Measurements from ENCODE around the gene TUBGCP3.
"Not testable (repeated sequence)": the region's sequence is repeated elsewhere in the genome, so short reads cannot be mapped to it uniquely, and the experiment has no call there.

TUBGCP3 gene

DNA sequence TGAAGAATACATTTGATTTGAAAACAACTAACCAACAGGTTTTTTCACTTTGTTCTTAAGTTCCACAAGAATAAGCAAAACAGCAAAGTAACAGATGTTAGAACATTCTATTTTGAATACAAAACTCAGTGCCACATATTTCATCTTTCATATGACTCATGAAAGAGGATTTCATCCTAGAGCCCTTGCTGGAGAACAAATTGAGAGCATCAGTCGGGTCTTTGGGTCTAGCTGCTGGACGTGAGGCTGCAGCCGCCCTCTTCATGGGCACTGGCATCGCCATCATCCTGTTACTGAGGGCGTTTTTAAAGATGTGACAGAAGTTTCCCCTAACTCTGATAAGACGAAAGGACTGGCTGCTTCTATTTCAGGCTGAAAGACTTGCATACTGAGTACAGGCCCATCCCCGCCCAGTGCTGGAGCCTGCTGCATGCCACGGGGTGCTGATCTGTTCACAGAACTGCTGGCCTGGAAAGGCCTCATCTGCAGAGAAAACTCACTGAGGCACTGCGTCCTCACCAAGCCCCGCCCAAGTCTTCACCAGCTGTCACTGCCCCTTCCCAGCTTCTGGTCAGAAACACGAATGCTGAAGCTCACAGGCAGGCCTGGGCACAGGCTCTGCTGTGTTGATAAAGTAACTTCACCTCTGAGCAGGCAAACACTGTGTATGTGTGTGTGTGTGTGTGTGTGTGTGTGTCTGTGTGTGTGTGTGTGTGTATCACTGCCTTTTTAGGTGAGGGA, 101.4 kb downstream of the TUBGCP3 start:
- no peak for DNase-seq (ENCODE audit: low read depth in 3 of 3, low spot score in 1 of 3)

DNA sequence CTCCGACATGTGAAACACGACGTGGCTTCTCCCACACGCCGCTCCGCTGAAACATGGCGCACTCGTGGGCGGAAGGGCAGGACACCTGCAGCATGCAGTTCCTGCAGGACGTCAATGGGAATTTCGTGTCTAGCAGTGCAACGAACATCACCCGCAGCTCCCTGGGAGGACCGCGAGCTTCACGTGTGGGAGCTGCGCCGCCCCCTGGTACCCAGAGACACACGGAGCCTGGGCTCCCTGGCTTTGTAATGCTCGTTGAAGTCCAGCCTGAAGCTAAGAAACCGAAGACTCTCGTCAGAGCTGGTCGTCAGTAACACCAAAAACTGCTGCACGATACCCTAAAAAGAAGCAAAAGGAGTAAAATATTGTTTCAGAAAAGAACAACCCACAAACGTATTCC, 102.1 kb downstream of the TUBGCP3 start:
- not testable (repeated sequence) for DNase-seq (ENCODE audit: low read depth in 3 of 3, low spot score in 1 of 3)

DNA sequence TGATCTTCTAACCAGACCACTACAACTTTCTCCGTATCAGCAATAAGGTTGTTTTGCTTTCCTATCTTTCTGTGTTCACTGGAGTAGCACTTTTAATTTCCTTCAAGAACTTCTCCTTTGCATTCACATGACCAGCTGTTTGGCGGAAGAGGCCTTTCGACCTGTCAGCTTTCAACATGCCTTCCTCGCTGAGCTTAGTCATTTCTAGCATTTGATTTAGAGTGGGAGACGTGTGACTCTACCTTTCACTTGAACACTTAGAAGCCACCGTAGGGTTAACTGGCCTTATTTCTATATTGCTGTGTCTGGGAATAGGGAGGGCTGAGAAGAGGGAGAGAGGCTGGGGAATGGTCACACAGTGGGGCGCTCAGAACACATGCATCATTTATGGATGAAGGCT, 104.7 kb downstream of the TUBGCP3 start:
- DNase-seq (ENCODE audit: low read depth in 3 of 3, low spot score in 1 of 3): no peak

DNA sequence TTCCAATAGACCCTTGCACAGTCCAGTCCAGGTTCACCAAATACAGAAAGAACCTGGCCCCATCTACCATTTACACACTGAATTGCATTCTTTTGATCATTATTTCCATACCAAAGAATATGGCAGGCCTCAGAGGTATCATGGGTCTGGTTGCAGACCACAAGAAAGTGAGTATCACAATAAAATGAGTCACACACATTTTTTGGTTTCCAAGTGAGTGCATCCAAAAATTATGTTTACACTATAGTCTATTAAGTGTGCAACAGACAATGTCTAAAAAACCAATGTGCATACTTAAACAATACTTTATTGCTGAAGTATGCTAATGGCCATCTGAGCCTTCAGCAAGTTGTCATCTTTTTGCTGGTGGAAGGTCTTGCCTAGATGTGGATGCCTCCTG, 106.5 kb downstream of the TUBGCP3 start:
- DNase-seq (ENCODE audit: low read depth in 3 of 3, low spot score in 1 of 3): no peak

DNA sequence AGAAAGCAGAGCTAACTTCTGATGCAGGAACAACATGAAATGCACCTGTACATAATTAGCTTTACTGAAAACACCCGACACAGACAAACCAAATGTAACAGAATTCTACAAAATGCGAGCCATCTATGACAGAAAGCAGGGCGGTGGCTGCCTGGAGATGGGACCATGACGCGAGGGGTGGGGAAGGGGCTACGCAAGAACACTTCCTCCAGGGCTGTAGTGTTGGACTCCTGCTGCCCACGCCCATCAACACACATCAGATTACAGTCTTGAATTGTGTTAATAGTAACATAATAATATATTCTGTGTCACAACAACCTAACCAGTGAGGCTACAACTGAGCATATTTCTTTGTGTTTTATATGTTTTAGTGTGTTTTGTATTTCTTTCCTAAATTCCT, 108.6 kb downstream of the TUBGCP3 start:
- DNase-seq (ENCODE audit: low read depth in 3 of 3, low spot score in 1 of 3): no peak

DNA sequence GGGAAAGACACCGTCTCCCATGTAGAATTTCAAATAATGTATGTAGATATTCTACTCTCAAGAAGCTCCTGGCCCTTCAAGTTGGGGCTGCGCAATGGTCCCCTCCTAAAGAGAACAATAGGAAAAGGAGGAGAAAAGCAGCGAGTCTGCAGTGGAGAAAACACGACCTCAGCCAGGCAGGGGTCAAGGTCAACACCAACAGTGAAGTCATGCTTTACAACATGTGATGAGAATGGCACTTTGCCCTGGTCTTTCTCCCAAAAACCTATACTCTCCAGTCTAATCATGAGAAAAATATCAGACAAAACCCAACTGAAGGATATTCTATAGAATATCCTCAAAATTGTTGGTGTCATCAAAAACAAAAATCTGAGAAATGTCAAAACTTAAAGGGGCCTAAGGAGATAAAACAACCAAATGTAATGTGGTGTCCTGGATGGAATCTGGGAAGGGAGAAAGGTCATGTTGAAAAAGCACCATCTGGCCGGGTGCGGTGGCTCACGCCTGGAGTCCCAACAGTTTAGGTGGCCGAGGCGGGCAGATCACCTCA, 110.8 kb downstream of the TUBGCP3 start:
- DNase-seq (ENCODE audit: low read depth in 3 of 3, low spot score in 1 of 3): no peak

DNA sequence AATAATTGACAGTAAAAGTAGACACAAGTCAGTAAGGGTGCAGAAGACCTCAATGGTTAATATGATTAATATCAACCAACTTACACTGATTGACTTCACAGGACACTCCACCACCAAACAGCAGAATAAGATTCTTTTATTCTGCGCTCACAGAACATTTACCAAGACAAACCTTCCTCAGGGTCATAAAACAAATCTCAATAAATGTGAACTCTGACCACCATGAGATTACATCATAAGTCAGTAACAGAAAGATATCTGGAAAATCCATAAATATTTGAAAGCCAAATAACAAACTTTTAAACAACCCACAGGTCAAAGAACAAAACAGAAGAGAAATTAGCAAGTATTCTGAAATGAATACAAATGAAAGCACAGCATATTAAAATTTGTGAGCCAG, 112.1 kb downstream of the TUBGCP3 start:
- DNase-seq (ENCODE audit: low read depth in 3 of 3, low spot score in 1 of 3): no peak

DNA sequence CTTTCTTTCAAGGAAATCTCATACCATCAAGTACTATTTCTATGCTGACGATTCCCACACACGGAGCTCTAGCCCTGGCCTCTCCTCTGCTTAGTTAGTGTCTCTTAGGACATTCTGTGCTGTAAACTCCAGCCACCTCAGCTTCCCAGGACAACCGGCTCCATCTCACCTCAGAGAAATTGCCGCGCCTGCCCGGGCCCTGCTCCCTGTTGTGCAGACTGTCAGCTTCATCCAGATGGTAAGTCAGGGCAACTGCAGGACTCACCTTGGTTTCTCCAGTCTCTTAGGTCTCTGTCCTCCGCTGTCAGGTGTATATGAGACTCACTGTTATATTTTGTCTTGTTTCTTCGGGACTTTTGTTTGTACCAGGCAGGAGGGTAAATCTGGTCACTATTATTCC, 113.1 kb downstream of the TUBGCP3 start:
- DNase-seq (ENCODE audit: low read depth in 3 of 3, low spot score in 1 of 3): no peak

DNA sequence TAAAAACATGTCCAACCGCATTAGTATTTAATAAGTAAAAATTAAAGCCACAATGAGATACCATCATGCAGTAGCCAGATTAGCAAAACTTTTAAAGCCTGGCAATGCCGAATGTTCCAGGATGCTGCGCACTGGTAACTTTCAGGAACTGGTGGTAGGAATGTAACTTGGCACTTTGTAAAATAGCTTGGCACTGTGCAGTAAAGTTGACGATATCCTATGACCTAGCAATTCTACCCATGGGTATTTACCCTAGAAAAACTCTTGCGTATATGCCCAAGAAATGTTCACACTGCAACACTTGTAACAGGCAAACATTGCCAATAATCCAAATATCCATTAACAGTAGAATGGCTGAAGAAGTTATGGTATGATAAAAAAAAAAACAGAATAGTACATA, 114.1 kb downstream of the TUBGCP3 start:
- DNase-seq (ENCODE audit: low read depth in 3 of 3, low spot score in 1 of 3): no peak

DNA sequence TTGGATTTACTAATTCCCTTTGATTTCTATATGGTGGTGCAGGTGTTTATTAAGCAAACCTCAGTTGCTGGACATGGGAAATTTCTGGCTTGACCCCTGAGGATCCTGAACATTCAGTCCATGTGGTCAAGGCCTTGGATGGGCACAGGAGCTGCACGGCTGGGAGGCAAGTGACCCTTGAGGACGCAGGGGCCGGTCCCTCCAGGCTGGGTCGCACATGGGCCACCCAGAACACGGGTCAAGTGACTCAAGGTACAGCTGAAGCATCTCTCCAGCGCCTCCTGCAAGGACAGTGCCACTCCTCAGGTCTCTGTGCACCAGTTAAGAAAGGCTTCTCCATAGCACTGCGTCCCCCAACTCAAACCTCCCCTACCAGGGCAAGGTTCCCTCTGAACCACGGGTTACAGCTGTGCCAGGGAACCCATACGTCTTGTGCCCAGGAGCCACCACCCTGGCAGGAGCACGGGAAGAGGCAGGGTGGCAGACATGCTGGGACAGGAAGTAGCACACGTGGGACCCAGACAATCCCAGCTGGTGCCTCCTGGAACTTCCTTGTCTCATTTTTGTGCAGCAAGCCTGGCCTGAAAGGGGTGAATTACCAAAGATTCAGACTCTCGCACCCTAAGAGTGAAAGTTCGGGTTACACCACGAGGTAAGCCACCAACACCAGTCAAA, 118.7 kb downstream of the TUBGCP3 start:
- DNase-seq (ENCODE audit: low read depth in 3 of 3, low spot score in 1 of 3): no peak

DNA sequence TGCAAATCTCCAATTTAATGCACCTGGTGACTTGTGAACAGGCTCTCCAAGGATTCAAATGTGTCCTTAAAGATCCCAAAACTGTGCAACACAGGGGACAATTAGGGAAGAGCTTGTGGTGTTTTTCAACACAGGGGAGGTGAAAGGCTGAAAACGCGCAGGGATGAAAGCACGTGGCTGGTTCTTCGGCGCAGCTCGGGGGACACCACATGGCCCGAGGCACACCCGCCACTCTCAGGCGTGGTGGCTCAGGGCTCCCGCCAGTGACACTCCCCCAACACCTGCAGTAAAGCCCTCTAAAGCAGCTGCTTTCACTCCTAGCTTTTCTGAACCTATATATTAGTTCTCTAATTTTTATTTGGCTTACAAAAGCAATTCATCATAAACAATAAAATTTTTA, 119.9 kb downstream of the TUBGCP3 start:
- DNase-seq (ENCODE audit: low read depth in 3 of 3, low spot score in 1 of 3): no peak

DNA sequence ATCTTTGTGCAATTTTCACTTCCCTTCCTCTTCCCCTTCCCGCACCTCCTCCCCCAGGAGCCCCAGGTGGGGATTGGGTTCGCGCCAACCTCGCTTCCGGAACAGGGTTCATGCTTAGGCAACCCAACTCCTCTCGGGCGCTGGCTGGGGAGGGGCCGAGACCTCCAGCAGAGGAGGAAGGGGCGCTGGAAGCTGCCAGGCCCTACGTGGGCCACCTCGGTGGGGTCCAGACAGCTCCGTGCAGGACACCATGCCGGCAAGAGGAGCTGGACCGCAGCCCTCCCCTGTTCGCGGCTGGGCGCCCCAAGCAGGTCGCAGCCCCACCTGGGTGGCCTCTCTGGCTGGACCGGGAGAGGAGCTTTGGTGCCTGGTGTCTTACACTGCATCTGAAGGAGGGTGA, 120.7 kb downstream of the TUBGCP3 start:
- no peak for DNase-seq (ENCODE audit: low read depth in 3 of 3, low spot score in 1 of 3)

DNA sequence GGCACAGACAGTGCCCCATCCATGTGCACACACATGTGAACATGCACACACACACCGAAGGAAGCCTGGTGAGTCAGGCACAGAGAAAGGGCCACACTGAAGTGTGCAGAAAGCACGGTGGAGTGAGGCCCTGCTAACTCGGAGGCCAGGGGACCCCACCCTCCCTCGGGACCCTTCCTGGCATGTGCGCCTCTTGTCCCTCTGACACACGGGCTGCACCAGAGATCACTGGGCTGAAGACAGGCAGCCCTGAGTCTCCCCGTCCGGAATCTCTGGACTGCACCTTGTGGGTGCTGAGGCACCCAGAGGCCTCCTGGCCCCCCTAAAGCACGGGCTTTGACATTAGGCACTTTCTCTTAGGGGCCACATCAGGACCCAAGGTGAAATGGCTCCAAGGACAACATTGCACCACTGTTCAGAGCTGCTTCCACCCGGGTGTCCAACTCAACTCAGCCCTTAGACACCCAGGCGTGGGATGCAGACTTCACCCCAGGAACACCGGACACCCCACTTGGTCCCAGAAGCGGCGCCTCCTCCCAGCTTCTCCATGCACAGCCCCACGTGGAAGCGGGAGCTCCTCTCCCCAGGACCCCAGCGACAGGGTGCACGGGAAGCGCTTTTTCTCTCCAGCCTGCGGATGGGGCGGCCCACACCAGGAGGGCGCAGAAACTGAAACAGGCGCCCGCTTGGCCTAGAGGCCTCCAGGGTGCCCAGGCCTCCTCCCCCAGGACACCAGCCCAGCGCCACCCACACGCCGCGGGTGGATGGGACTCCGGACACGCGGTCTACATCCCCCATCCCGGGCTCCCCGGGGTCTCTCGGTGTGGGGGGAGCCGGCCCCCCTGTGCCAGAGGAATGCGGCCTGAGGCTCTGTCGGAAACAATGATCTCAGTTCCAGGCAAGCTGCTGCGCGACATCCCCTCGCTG, 121.6 kb downstream of the TUBGCP3 start:
- no peak for DNase-seq (ENCODE audit: low read depth in 3 of 3, low spot score in 1 of 3)

DNA sequence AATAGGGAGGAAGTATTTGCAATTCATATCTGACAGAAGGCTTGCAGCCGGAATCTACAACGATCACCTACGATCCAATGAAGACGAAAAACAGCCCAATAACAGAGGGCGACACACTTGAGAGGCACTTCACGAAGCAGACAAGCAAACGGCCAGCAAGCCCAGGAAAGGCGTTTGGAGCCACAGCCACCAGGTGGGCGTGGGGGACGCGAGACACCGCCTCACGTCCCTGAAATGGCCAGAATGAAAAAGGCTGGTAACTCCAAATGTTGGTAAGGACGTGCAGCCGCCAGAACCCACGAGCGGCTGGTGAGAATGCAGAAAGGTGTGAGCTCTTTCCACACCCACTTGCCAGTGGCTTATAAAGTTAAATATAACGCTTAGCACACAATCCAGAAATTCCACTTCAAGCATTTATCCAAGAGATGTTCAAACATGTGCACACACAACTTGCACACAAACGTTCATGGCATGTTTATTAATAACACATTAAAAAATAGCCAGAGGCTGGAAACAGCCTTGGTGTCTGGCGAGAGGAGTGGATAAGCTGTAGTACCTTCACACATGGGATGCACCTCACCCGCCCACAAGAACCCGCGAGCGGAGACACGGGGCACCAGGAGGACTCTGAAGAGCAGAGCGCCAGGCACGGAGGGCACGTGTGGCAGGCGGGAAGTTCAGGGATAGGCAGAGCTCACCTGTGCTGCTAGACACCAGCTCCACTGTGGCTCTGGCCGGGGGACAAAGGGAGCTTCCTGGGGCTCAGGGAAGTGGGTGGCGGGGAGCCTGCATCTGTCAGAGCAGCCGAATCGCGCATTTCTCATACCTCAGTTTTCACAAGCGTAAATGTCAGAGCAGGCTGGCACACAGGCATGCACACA, 122.5 kb downstream of the TUBGCP3 start:
- no peak for DNase-seq (ENCODE audit: low read depth in 3 of 3, low spot score in 1 of 3)

DNA sequence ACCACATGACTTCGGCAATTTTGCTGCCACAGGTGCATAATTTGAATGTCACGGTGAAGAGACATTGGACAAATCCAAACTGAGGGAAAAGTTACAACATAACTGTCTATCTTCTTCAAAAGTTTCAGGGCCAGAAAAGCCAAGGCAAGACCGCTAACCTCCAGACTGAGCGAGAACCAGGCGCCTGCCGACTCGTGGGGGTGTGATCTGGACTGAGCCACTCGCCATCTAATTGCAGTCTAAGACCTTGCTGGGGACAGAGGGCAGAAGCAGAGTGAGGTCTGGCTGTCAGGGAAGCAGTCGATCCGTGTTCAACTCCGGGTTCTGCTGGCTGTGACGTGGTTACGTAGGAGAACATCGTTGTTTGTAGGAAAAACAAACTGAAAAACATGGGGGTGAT, 123.2 kb downstream of the TUBGCP3 start:
- no peak for DNase-seq (ENCODE audit: low read depth in 3 of 3, low spot score in 1 of 3)

DNA sequence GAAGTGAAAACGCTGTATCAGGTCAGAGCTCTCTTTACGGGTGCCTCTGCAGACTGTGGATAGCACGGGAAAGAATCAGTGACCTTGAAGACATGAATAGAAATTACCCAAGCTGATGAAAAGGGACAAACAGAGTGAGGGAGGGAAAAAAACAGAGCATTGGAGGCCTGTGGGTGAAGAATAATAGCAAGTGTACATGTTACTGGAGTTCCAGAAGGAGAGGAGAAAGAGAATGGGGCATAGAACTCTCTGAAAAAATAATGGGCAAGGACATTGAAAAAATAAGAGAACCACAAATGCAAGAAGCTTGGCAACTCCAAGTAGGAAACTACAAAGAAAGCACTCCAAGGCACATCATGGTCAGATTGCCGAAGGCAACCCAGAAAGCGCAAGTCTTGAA, 125.5 kb downstream of the TUBGCP3 start:
- no peak for DNase-seq (ENCODE audit: low read depth in 3 of 3, low spot score in 1 of 3)

DNA sequence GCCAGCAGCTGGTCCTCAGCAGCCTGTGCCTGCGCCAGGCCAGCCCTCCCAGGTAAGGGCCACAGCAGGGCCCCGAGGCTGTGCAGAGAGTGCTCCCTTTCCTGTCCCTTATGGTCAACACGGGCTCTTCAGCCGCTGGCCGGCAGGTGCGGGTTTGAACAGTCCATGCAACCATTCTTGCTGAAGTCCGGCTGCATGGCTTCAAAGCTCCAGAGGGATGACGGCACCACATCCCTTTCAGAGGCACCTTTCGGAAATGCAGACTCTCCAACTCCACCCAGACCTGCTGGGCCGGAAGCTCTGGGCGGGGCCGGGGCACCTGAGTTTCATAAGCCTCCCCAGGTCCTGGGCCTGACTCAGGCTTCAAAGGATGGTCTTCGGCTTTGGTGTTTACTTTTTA, 130.5 kb downstream of the TUBGCP3 start:
- no peak for DNase-seq (ENCODE audit: low read depth in 3 of 3, low spot score in 1 of 3)

DNA sequence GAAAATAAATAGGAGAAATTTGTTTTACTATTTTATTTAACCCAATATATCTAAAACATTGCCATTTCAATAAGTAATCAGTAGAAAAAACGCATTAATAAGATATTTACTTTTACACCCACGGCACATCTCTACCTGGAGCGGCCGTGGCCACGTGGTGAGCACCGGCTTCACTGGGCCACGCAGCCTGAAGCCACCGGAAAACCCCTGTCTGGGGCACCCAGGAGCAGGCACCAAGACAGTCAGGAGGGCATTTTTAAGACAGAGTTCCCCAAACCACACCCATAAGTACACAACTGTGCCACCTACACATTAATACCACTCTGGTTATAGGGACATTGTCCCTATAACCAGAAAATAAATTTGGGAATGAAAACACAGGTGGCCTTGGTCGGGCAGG, 130.9 kb downstream of the TUBGCP3 start:
- DNase-seq (ENCODE audit: low read depth in 3 of 3, low spot score in 1 of 3): no peak

DNA sequence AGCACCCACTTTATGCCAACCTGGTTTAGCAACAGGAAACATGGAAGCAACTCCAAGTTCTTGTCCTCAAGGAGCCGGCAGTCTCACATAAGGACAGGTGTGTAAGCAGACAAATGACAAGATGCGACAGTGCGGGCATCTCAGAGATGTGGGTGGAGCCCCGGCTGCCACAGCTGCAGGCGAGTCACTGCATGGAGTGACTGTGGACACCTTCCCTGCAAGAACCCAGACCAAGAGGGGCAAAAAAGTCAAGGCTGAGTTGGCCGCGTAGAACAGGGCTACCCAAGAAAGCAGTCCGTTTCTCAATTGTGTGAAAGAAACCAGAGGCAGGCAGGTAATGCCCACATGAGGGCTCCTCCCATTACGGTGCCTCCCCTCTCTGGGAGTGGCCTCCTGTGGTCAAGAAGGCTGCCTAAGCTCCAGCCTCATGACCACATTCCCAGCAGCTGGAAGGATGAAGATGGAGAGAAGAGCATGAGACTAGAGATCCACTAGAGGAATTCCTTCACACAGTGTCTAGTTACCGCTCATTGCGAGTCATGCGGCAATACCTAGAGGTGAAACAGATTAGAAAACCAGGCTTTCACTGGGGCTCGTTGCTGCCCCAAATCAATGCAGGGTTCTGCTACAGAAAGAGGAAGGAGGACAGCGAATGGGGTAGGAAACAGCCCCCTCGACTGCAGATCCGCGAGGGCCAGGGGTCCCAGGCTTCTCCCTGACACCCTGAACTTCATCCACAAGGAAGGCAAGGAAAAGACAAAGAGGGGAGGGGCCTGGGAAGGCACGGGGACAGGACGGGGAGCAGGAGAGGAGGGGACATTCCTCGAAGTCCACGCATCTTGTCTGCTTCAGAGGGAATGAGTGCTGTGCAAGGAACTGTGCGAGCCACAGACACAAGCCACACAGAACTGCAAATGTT, 131.6 kb downstream of the TUBGCP3 start:
- no peak for DNase-seq (ENCODE audit: low read depth in 3 of 3, low spot score in 1 of 3)
